ENCODE measurements around the gene NADK2. TPM values are rescaled to one million over a fixed set of nuclear protein-coding genes. Genes with fewer than 3 reads are reported as not detected.

NADK2 gene
- 7.6 and 9.7 TPM in 2 replicates for polyA plus RNA-seq (2012; rRNA removed)
- polyA plus RNA-seq (2012; cell fraction: cytosol; rRNA removed): 10.3 and 10.7 TPM in 2 replicates
- polyA plus RNA-seq (2012; cell fraction: nucleus; rRNA removed): 5.0 and 10.1 TPM in 2 replicates

GRCh38 chr5:36241631-36242533 lies at the start of gene NADK2:
Gene NADK2, minus strand, starts transcription at chr5:36241925. Its CDS starts 127 bp downstream, at chr5:36241798.
- Histone ChIP-seq H3K4me3 (ENCODE audit: low read depth in 2 of 2, low read length in 1 of 2) (peak within 1 kb of the TSS; percentile 87 to 89), H3K9ac (peak within 1 kb of the TSS; percentile 94), H3K27me3 (ENCODE audit: insufficient read depth) (no peaks in the 10 kb centered on the region), H3K9me2 (no peaks in the 10 kb centered on the region), H4K20me1 (ENCODE audit: insufficient read depth) (no peaks in the 10 kb centered on the region), H3K27ac (ENCODE audit: low read depth in 2 of 2, low read length in 1 of 2) (peak within 1 kb of the TSS; percentile 90 to 92), H3K9me3 (no peaks in the 10 kb centered on the region), H3K4me2 (peak within 1 kb of the TSS; percentile 96), H2AFZ (ENCODE audit: low read depth) (peak within 1 kb of the TSS; percentile 85), H3K36me3 (replicated peaks in 1 of 2; ENCODE audit: control insufficient read depth in 1 of 2, insufficient read depth in 2 of 2, low read length in 1 of 2) (no peaks in the 10 kb centered on the region), H3F3A (replicated peaks; ENCODE audit: insufficient read depth) (peaks cover 10% of the 10 kb centered on the region), H3K4me1 (ENCODE audit: control insufficient read depth in 1 of 2, insufficient read depth in 2 of 2, low read depth in 1 of 2, low read length in 1 of 2) (peaks cover 21 to 28% of the 10 kb centered on the region in 2 experiments), H3K79me2 (ENCODE audit: insufficient read depth) (peaks cover 39% of the 10 kb centered on the region)
- WGBS (ENCODE audit: low lambda C conversion rate): under 1% methylated on average over 28 of the region's 100 CpGs
- CTCF ChIA-PET: interaction anchor here (0.5 to 2.3 kb wide), 34 partner anchors 9 to 616 kb away, joined by 3 to 17 read pairs (median 4); partner anchors contain the start of gene LMBRD2
- POLR2A ChIA-PET: interaction anchor here (0.9 to 2.0 kb wide), 9 partner anchors 9 to 91 kb away, joined by 3 to 11 read pairs (median 3); partner anchors contain the start of genes LMBRD2 and SKP2
- DNase-seq: peak; percentile 92
- TF ChIP-seq ELF1 (IDR thresholded peaks at IDR 0.05) (no peak), FOSL2 (IDR thresholded peaks at IDR 0.05; ENCODE audit: borderline replicate concordance, low read depth) (no peak), RFX5 (IDR thresholded peaks at IDR 0.05; ENCODE audit: low read length) (no peak), EP300 (IDR thresholded peaks at IDR 0.05; ENCODE audit: borderline replicate concordance in 1 of 2, low read depth in 1 of 2, low read length in 1 of 2) (peak in 1 of 2 experiments; percentile 49; a peak in 2 of 4 replicates), TEAD4 (IDR thresholded peaks at IDR 0.05; ENCODE audit: borderline replicate concordance, insufficient read depth) (0 out of 2 replicates have a peak, but pooled peaks have one; percentile 22), MAX (IDR thresholded peaks at IDR 0.05; ENCODE audit: low read depth) (peak; percentile 98), RAD21 (IDR thresholded peaks at IDR 0.05; ENCODE audit: low read length) (peak; percentile 35; the same call in 1 of the 2 replicates), CHD2 (IDR thresholded peaks at IDR 0.05; ENCODE audit: low read length, partially characterized antibody) (peak; percentile 38), REST (IDR thresholded peaks at IDR 0.05; ENCODE audit: low read depth, low read length) (peak; percentile 37; the same call in 1 of the 2 replicates), MXI1 (IDR thresholded peaks at IDR 0.05; ENCODE audit: low read depth, low read length) (peak; percentile 92), TAF1 (IDR thresholded peaks at IDR 0.05; ENCODE audit: borderline replicate concordance, low read depth, low read length) (peak; percentile 60; the same call in 1 of the 2 replicates), NRF1 (IDR thresholded peaks at IDR 0.05; ENCODE audit: low read depth, low read length) (peak; percentile 33; the same call in 1 of the 2 replicates), GATA2 (CRISPR knock-in tag; IDR thresholded peaks at IDR 0.05) (peak; percentile 36; the same call in 1 of the 2 replicates), RCOR1 (IDR thresholded peaks at IDR 0.05; ENCODE audit: low read length) (no peak), NFIC (IDR thresholded peaks at IDR 0.05; ENCODE audit: borderline replicate concordance) (peak; percentile 45; the same call in 1 of the 2 replicates), USF1 (IDR thresholded peaks at IDR 0.05; ENCODE audit: borderline replicate concordance, low read depth) (peak; percentile 50; the same call in 1 of the 2 replicates), RXRA (IDR thresholded peaks at IDR 0.05; ENCODE audit: borderline replicate concordance, low read depth) (no peak; the same call in 1 of the 2 replicates), SIN3A (IDR thresholded peaks at IDR 0.05; ENCODE audit: borderline replicate concordance, low read depth, low read length) (peak; percentile 68; the same call in 1 of the 2 replicates), POLR2AphosphoS5 (IDR thresholded peaks at IDR 0.05; ENCODE audit: low read depth, low read length) (peak; percentile 17; the same call in 1 of the 2 replicates)
- TF ChIP-seq, protein P1, sequence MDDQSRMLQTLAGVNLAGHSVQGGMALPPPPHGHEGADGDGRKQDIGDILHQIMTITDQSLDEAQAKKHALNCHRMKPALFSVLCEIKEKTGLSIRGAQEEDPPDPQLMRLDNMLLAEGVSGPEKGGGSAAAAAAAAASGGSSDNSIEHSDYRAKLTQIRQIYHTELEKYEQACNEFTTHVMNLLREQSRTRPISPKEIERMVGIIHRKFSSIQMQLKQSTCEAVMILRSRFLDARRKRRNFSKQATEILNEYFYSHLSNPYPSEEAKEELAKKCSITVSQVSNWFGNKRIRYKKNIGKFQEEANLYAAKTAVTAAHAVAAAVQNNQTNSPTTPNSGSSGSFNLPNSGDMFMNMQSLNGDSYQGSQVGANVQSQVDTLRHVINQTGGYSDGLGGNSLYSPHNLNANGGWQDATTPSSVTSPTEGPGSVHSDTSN (IDR thresholded peaks at IDR 0.05): no peak
- TF ChIP-seq, protein P2, sequence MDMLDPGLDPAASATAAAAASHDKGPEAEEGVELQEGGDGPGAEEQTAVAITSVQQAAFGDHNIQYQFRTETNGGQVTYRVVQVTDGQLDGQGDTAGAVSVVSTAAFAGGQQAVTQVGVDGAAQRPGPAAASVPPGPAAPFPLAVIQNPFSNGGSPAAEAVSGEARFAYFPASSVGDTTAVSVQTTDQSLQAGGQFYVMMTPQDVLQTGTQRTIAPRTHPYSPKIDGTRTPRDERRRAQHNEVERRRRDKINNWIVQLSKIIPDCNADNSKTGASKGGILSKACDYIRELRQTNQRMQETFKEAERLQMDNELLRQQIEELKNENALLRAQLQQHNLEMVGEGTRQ (IDR thresholded peaks at IDR 0.05; ENCODE audit: borderline replicate concordance, low read depth, low read length): no peak
- TF ChIP-seq, protein P3, sequence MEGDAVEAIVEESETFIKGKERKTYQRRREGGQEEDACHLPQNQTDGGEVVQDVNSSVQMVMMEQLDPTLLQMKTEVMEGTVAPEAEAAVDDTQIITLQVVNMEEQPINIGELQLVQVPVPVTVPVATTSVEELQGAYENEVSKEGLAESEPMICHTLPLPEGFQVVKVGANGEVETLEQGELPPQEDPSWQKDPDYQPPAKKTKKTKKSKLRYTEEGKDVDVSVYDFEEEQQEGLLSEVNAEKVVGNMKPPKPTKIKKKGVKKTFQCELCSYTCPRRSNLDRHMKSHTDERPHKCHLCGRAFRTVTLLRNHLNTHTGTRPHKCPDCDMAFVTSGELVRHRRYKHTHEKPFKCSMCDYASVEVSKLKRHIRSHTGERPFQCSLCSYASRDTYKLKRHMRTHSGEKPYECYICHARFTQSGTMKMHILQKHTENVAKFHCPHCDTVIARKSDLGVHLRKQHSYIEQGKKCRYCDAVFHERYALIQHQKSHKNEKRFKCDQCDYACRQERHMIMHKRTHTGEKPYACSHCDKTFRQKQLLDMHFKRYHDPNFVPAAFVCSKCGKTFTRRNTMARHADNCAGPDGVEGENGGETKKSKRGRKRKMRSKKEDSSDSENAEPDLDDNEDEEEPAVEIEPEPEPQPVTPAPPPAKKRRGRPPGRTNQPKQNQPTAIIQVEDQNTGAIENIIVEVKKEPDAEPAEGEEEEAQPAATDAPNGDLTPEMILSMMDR (IDR thresholded peaks at IDR 0.05): peak; percentile 64
